OCI-LY7 (cell line): ENCODE results near the gene ATG10. TPM values are rescaled to one million over a fixed set of nuclear protein-coding genes. Genes with fewer than 3 reads are reported as not detected.

Experiments
- BruUV-seq: library from RNA; stranded (reverse); fragments of 400-500 nt; replicated peaks from 2 replicates; lab custom pipeline; 2021; lab: Mats Ljungman, UMichigan
- CTCF ChIA-PET: fragments of 300-600 bp; sonication (Branson Sonifier 250); formaldehyde crosslinking; loops from one replicate; lab custom pipeline; 2022; ENCODE audit warnings: antibody characterized with exemption; ENCODE audit not compliant: unreplicated experiment; lab: Charles Lee
- POLR2A ChIA-PET: fragments of 300-600 bp; sonication (Branson Sonifier 250); formaldehyde crosslinking; loops from one replicate; lab custom pipeline; 2022; ENCODE audit warnings: antibody characterized with exemption; lab: Charles Lee
- DNase-seq: peaks from one replicate; pipeline ENCODE4 v3.0.0-alpha.2; 2015; ENCODE audit warnings: low spot score
- H2AFZ ChIP-seq: fragments of 200-600 bp; sonication (generic), shearing (Covaris generic); 2 replicates; pipeline ENCODE4 v1.6.1; 2014; ENCODE audit warnings: mild to moderate bottlenecking, antibody characterized with exemption, low read length, moderate library complexity
- H3K27ac ChIP-seq: fragments of 200-600 bp; sonication (generic); 2 replicates; pipeline ENCODE4 v1.5.1; 2014; ENCODE audit warnings: mixed run types, low read depth, mild to moderate bottlenecking, moderate library complexity, low read length, inconsistent platforms; ENCODE audit not compliant: poor library complexity, severe bottlenecking
- H3K36me3 ChIP-seq: fragments of 200-600 bp; sonication (generic); 2 replicates; pipeline ENCODE4 v1.6.1; 2014; ENCODE audit warnings: mild to moderate bottlenecking, antibody characterized with exemption, low read length, moderate library complexity, mixed read lengths; ENCODE audit not compliant: insufficient read depth
- H3K4me1 ChIP-seq: fragments of 200-600 bp; sonication (generic); 2 replicates; pipeline ENCODE4 v1.5.1; 2014; ENCODE audit warnings: mild to moderate bottlenecking, low read length; ENCODE audit not compliant: insufficient read depth, poor library complexity, severe bottlenecking
- H3K4me2 ChIP-seq: fragments of 200-600 bp; sonication (generic); 2 replicates; pipeline ENCODE4 v1.6.1; 2014; ENCODE audit warnings: mild to moderate bottlenecking, low read length
- H3K4me3 ChIP-seq: fragments of 200-600 bp; sonication (generic); 2 replicates; pipeline ENCODE4 v1.5.1; 2014; ENCODE audit warnings: mild to moderate bottlenecking, low read depth, low read length; ENCODE audit not compliant: poor library complexity, severe bottlenecking
- H3K79me2 ChIP-seq: fragments of 200-600 bp; sonication (generic); 2 replicates; pipeline ENCODE4 v1.6.1; 2016; ENCODE audit warnings: low read depth, mild to moderate bottlenecking, low read length, moderate library complexity, mixed read lengths; ENCODE audit not compliant: insufficient read depth
- H3K9me2 ChIP-seq: fragments of 200-600 bp; sonication (generic); 2 replicates; pipeline ENCODE4 v1.6.1; 2016; ENCODE audit warnings: mild to moderate bottlenecking, low read length, mixed read lengths; ENCODE audit not compliant: insufficient read depth
- H3K9me3 ChIP-seq: fragments of 200-600 bp; sonication (generic); 2 replicates; pipeline ENCODE4 v1.6.1; 2014; ENCODE audit warnings: mild to moderate bottlenecking, mixed run types, low read length, mixed read lengths
- H4K20me1 ChIP-seq: fragments of 200-600 bp; sonication (generic); 2 replicates; pipeline ENCODE4 v1.6.1; 2014; ENCODE audit warnings: mild to moderate bottlenecking, antibody characterized with exemption, low read length, moderate library complexity, mixed read lengths; ENCODE audit not compliant: insufficient read depth
- CTCF ChIP-seq: fragments of 200-600 bp; sonication (generic); conservative IDR thresholded peaks from 2 replicates; pipeline ENCODE4 v1.5.1; 2014; ENCODE audit warnings: mild to moderate bottlenecking, antibody characterized with exemption, low read length, moderate library complexity, mixed read lengths
- EZH2phosphoT487 ChIP-seq: fragments of 200-600 bp; sonication (generic); IDR thresholded peaks from 2 replicates; pipeline ENCODE4 v1.6.1; 2018; ENCODE audit warnings: low read depth, borderline replicate concordance, mild to moderate bottlenecking, mixed run types, antibody characterized with exemption, low read length, moderate library complexity, mixed read lengths
- intact Hi-C: fragments of 100-400 bp; cut with micrococcal nuclease; formaldehyde crosslinking; loops from one replicate; pipeline ENCODE4 v1.10.0; 2022; ENCODE audit not compliant: unreplicated experiment
- total RNA-seq, 2 experiments: library from RNA; depleted of rRNA in 1 of 2; stranded (reverse); fragments of >200 nt in 1 of 2; shearing (Covaris generic) in 1 of 2; gene quantifications; 2 replicates each; pipeline ENCODE4 v1.2.3, GENCODE V29; 2014 to 2022

ATG10 gene
- total RNA-seq, 2 experiments from 2014 or later, result 5.4 to 14.8 TPM

DNA sequence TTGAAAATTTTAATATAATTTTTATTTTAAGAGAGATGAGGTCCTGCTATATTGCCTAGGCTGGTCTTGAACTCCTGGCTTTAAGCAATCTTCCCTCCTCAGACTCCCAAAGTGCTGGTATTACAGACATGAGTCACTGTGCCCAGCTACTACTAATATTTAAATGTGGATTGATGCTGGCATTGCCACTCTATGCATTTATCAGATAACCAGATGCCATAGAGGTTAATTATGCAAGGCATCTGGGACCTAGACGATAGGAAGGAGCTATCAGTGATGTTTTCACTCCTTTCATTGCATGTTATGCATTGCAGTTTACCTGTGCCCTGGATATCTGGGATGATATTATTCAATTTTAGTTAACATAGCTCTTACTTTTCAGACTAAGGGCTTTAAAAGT lies 179.4 kb downstream of the ATG10 start:
- no peaks in the 10 kb centered on the region for H3K9me3 ChIP-seq
- no peak overlapping the region for H3K27ac ChIP-seq
- no peak overlapping the region for H2AFZ ChIP-seq
- BruUV-seq, result no TSS peak
- H3K79me2 ChIP-seq, result no peaks in the 10 kb centered on the region
- H3K4me2 ChIP-seq, result no peak overlapping the region
- no peak for TF ChIP-seq EZH2phosphoT487
- no peak for TF ChIP-seq CTCF
- H4K20me1 ChIP-seq, result no peaks in the 10 kb centered on the region
- ChIA-PET CTCF (no interaction called here), POLR2A (interaction anchor here (0.6 to 1.5 kb wide), 6 partner anchors 9 to 1042 kb away, joined by 3 to 6 read pairs (median 4); no protein-coding TSS in a partner anchor)
- intact Hi-C loops, result no loop called here
- H3K4me3 ChIP-seq, result no peak overlapping the region
- no peaks in the 10 kb centered on the region for H3K36me3 ChIP-seq
- H3K4me1 ChIP-seq, result no peaks in the 10 kb centered on the region
- no peak for DNase-seq
- no peaks in the 10 kb centered on the region for H3K9me2 ChIP-seq

- CTCF ChIA-PET, result no interaction called here
- Histone ChIP-seq H3K27ac (no peak overlapping the region), H4K20me1 (no peaks in the 10 kb centered on the region), H3K79me2 (no peaks in the 10 kb centered on the region), H2AFZ (no peak overlapping the region), H3K4me2 (no peak overlapping the region), H3K4me1 (no peaks in the 10 kb centered on the region), H3K4me3 (no peak overlapping the region), H3K36me3 (no peaks in the 10 kb centered on the region), H3K9me2 (no peaks in the 10 kb centered on the region), H3K9me3 (no peaks in the 10 kb centered on the region)
- no TSS peak for BruUV-seq
- intact Hi-C loops, result no loop called here
- TF ChIP-seq CTCF, result no peak
- TF ChIP-seq EZH2phosphoT487, result no peak
- no peak for DNase-seq
- POLR2A ChIA-PET, result interaction anchor here (0.6 to 1.5 kb wide), 6 partner anchors 10 to 1043 kb away, joined by 3 to 6 read pairs (median 4); no protein-coding TSS in a partner anchor
Observed at GRCh38 chr5:82151662-82152061, 179.8 kb downstream of the ATG10 start.

DNA sequence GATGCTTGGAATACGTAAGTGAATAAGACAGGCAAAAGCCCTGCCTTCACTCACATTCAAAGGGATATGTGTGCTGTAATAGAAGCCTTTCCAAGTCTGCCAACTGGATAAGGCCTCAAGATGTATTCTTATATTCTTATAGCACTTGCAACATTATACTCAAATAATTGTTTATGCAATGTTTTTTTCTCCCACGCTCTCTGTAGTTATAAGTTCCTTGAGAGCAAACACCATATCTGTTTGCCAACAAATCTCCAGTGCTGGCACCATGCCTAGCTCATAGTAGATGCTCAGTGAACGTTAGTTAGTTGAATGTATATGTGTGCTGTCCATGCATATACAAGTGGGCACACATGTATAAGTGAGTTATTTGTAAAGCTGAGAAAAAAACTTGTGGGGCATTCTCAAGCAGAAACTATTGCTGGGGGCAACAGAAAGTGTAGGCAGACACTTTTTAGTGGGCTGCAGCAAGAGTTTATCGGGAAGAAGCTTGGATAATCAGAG lies 181.2 kb downstream of the ATG10 start:
- H4K20me1 ChIP-seq, result no peaks in the 10 kb centered on the region
- no peaks in the 10 kb centered on the region for H3K79me2 ChIP-seq
- H3K9me2 ChIP-seq, result no peaks in the 10 kb centered on the region
- H3K27ac ChIP-seq, result no peak overlapping the region
- no peaks in the 10 kb centered on the region for H3K9me3 ChIP-seq
- ChIA-PET POLR2A (interaction anchor here (0.7 to 1.3 kb wide), 3 partner anchors 9 to 22 kb away, joined by 3 to 4 read pairs (median 3); no protein-coding TSS in a partner anchor), CTCF (no interaction called here)
- H3K36me3 ChIP-seq, result no peaks in the 10 kb centered on the region
- H3K4me3 ChIP-seq, result no peak overlapping the region
- intact Hi-C loops, result no loop called here
- no TSS peak for BruUV-seq
- H2AFZ ChIP-seq, result no peak overlapping the region
- no peak for DNase-seq
- no peak overlapping the region for H3K4me2 ChIP-seq
- TF ChIP-seq CTCF (no peak), EZH2phosphoT487 (no peak)
- no peaks in the 10 kb centered on the region for H3K4me1 ChIP-seq
